GM21528 (cell line): ENCODE data around the gene ZDHHC8.

Experiments
- ATAC-seq: cut with Tn5 transposase; IDR thresholded peaks from one replicate; pipeline ENCODE4 v1.9.1; 2021; ENCODE audit warnings: mild to moderate bottlenecking, moderate library complexity; ENCODE audit not compliant: unreplicated experiment, low FRiP score

Gene ZDHHC8

GRCh38 chr22:20175597-20175900 lies 43.9 kb downstream of the ZDHHC8 start:
- no peak for ATAC-seq

- ATAC-seq, result no peak
Observed at GRCh38 chr22:20176421-20177085, 44.9 kb downstream of the ZDHHC8 start.

- ATAC-seq, result no peak
Observed at GRCh38 chr22:20177217-20177911, 45.8 kb downstream of the ZDHHC8 start.

GRCh38 chr22:20178075-20178914 lies 46.7 kb downstream of the ZDHHC8 start:
- ATAC-seq, result no peak

- ATAC-seq, result no peak
Observed at GRCh38 chr22:20178915-20179227, 47.3 kb downstream of the ZDHHC8 start.

GRCh38 chr22:20179455-20180244 lies 48.0 kb downstream of the ZDHHC8 start:
- no peak for ATAC-seq

- no peak for ATAC-seq
Observed at GRCh38 chr22:20180245-20180630, 48.6 kb downstream of the ZDHHC8 start.

GRCh38 chr22:20180640-20181039 lies 49.0 kb downstream of the ZDHHC8 start:
- no peak for ATAC-seq

- ATAC-seq, result no peak
Observed at GRCh38 chr22:20181194-20181883, 49.7 kb downstream of the ZDHHC8 start.

- ATAC-seq, result no peak
Observed at GRCh38 chr22:20181884-20182236, 50.3 kb downstream of the ZDHHC8 start.

GRCh38 chr22:20182365-20182764 lies 50.8 kb downstream of the ZDHHC8 start:
- ATAC-seq, result no peak

- no peak for ATAC-seq
Observed at GRCh38 chr22:20183101-20183500, 51.5 kb downstream of the ZDHHC8 start.

GRCh38 chr22:20183823-20184222 lies 52.2 kb downstream of the ZDHHC8 start:
- no peak for ATAC-seq

- ATAC-seq, result no peak
Observed at GRCh38 chr22:20184501-20185165, 53.0 kb downstream of the ZDHHC8 start.

- ATAC-seq, result no peak
Observed at GRCh38 chr22:20185750-20186149, 54.1 kb downstream of the ZDHHC8 start.

GRCh38 chr22:20186183-20186870 lies 54.7 kb downstream of the ZDHHC8 start:
- no peak for ATAC-seq

GRCh38 chr22:20186871-20187546 lies 55.4 kb downstream of the ZDHHC8 start:
- no peak for ATAC-seq

- ATAC-seq, result no peak
Observed at GRCh38 chr22:20187777-20188566, 56.4 kb downstream of the ZDHHC8 start.
